SK-N-MC (cell line): ENCODE results near the gene HOXA6.

Experiments used
- EZH2 ChIP-seq: fragments of 200-600 bp; sonication (generic); IDR thresholded peaks from one replicate; pipeline ENCODE4 v1.6.1; 2017; ENCODE audit warnings: antibody characterized with exemption
- FOXP2 ChIP-seq: optimal IDR thresholded peaks from 2 replicates; pipeline ENCODE3; 2011; ENCODE audit warnings: mild to moderate bottlenecking, moderate library complexity; ENCODE audit not compliant: insufficient read depth; ENCODE audit errors: extremely low read length, control extremely low read depth
- POLR2AphosphoS5 ChIP-seq: IDR thresholded peaks from 2 replicates; pipeline ENCODE4 v1.6.1; 2012; ENCODE audit warnings: mild to moderate bottlenecking, low read depth, low read length, borderline replicate concordance

GRCh38 chr7:27121684-27122076 is 25.9 kb downstream of the HOXA6 start:
- TF ChIP-seq POLR2AphosphoS5 (no peak), EZH2 (no peak), FOXP2 (no peak)
